Mesendoderm (in vitro differentiated cells): ENCODE results near the gene SLC8A1.

Experiments used
- DNase-seq: peaks from one replicate; pipeline ENCODE4 v3.0.0; 2013
- H2AK5ac ChIP-seq: 2 replicates; pipeline ENCODE4 v1.6.1; 2013; ENCODE audit warnings: low read length, inconsistent platforms
- H2BK120ac ChIP-seq: 2 replicates; pipeline ENCODE4 v1.6.1; 2013; ENCODE audit warnings: low read depth, mild to moderate bottlenecking, low read length, moderate library complexity, mixed read lengths
- H2BK15ac ChIP-seq: replicated peaks from 2 replicates; pipeline ENCODE4 v1.6.1; 2013; ENCODE audit warnings: low read depth, mild to moderate bottlenecking, moderate library complexity
- H2BK5ac ChIP-seq: 2 replicates; pipeline ENCODE4 v1.6.1; 2013; ENCODE audit warnings: low read length, inconsistent platforms
- H3K18ac ChIP-seq: 2 replicates; pipeline ENCODE4 v1.6.1; 2013; ENCODE audit warnings: mild to moderate bottlenecking, low read length, mixed read lengths
- H3K23ac ChIP-seq: one replicate; pipeline ENCODE4 v1.6.1; 2013; ENCODE audit warnings: low read length
- H3K27ac ChIP-seq: 2 replicates; pipeline ENCODE4 v1.5.1; 2013; ENCODE audit warnings: low read depth, mild to moderate bottlenecking, inconsistent platforms, low read length, moderate library complexity
- H3K27me3 ChIP-seq: 2 replicates; pipeline ENCODE4 v1.6.1; 2013; ENCODE audit warnings: low read length, control low read depth, mild to moderate bottlenecking, inconsistent platforms; ENCODE audit not compliant: insufficient read depth, poor library complexity
- H3K36me3 ChIP-seq: 2 replicates; pipeline ENCODE4 v1.6.1; 2013; ENCODE audit warnings: low read length, inconsistent platforms; ENCODE audit not compliant: control insufficient read depth, insufficient read depth
- H3K4ac ChIP-seq: one replicate; pipeline ENCODE4 v1.6.1; 2013; ENCODE audit warnings: low read depth, mild to moderate bottlenecking, low read length, moderate library complexity
- H3K4me1 ChIP-seq: 2 replicates; pipeline ENCODE4 v1.6.1; 2013; ENCODE audit warnings: low read depth, low read length, inconsistent platforms; ENCODE audit not compliant: control insufficient read depth
- H3K4me2 ChIP-seq: 2 replicates; pipeline ENCODE4 v1.6.1; 2013; ENCODE audit warnings: low read length
- H3K4me3 ChIP-seq: 2 replicates; pipeline ENCODE4 v1.5.1; 2013; ENCODE audit warnings: mild to moderate bottlenecking, low read length
- H3K56ac ChIP-seq: one replicate; pipeline ENCODE4 v1.6.1; 2013; ENCODE audit warnings: low read length
- H3K79me1 ChIP-seq: 2 replicates; pipeline ENCODE4 v1.6.1; 2013; ENCODE audit warnings: low read length, inconsistent platforms
- H3K79me2 ChIP-seq: 2 replicates; pipeline ENCODE4 v1.6.1; 2013; ENCODE audit warnings: mild to moderate bottlenecking, low read length; ENCODE audit not compliant: control insufficient read depth, insufficient read depth
- H3K9ac ChIP-seq: 2 replicates; pipeline ENCODE4 v1.6.1; 2013; ENCODE audit warnings: low read length, inconsistent platforms
- H4K5ac ChIP-seq: one replicate; pipeline ENCODE4 v1.6.1; 2013; ENCODE audit warnings: low read length
- H4K8ac ChIP-seq: one replicate; pipeline ENCODE4 v1.6.1; 2013; ENCODE audit warnings: low read depth, mild to moderate bottlenecking, control low read depth, low read length, moderate library complexity
- WGBS: extraction: QIAGEN DNeasy Blood & Tissue Kit; methylation state at CpG from one replicate; pipeline ENCODE4 v1.1.7; 2013; ENCODE audit warnings: low lambda C conversion rate, missing lambda C conversion rate; ENCODE audit not compliant: insufficient coverage; ENCODE audit errors: extremely low coverage; 5-methylcytosine and 5-hydroxymethylcytosine counted together

Gene SLC8A1

GRCh38 chr2:40480073-40480472 is 28.2 kb upstream of the SLC8A1 start:
- H4K5ac ChIP-seq = no peak overlapping the region
- H3K4ac ChIP-seq = no peak overlapping the region
- no peak overlapping the region for H3K27ac ChIP-seq
- H3K18ac ChIP-seq = no peak overlapping the region
- H3K23ac ChIP-seq = no peak overlapping the region
- H3K4me2 ChIP-seq = no peak overlapping the region
- no peak for DNase-seq
- H3K27me3 ChIP-seq = no peaks in the 10 kb centered on the region
- H2BK15ac ChIP-seq = no peak overlapping the region
- H3K79me2 ChIP-seq = no peaks in the 10 kb centered on the region
- H3K56ac ChIP-seq = no peak overlapping the region
- no peak overlapping the region for H2AK5ac ChIP-seq
- no peak overlapping the region for H4K8ac ChIP-seq
- H3K36me3 ChIP-seq = no peaks in the 10 kb centered on the region
- H3K4me1 ChIP-seq = no peaks in the 10 kb centered on the region
- H3K9ac ChIP-seq = no peak overlapping the region
- H3K79me1 ChIP-seq = no peaks in the 10 kb centered on the region
- H3K4me3 ChIP-seq = no peak overlapping the region
- no peak overlapping the region for H2BK120ac ChIP-seq
- no peak overlapping the region for H2BK5ac ChIP-seq

- Histone ChIP-seq H3K4me3 (no peak overlapping the region), H3K56ac (no peak overlapping the region), H3K27me3 (no peaks in the 10 kb centered on the region), H3K79me1 (no peaks in the 10 kb centered on the region), H3K36me3 (no peaks in the 10 kb centered on the region), H3K4me2 (no peak overlapping the region), H3K4me1 (no peaks in the 10 kb centered on the region), H3K27ac (no peak overlapping the region), H3K23ac (no peak overlapping the region), H3K18ac (no peak overlapping the region), H4K8ac (no peak overlapping the region), H3K9ac (no peak overlapping the region), H2BK5ac (no peak overlapping the region), H4K5ac (no peak overlapping the region), H2AK5ac (no peak overlapping the region), H3K79me2 (no peaks in the 10 kb centered on the region), H2BK15ac (no peak overlapping the region), H3K4ac (no peak overlapping the region), H2BK120ac (no peak overlapping the region)
- WGBS = 100% methylated on average over 1 of the region's 5 CpGs
- no peak for DNase-seq
Measured at GRCh38 chr2:40477361-40477760, 25.5 kb upstream of the SLC8A1 start.

DNA sequence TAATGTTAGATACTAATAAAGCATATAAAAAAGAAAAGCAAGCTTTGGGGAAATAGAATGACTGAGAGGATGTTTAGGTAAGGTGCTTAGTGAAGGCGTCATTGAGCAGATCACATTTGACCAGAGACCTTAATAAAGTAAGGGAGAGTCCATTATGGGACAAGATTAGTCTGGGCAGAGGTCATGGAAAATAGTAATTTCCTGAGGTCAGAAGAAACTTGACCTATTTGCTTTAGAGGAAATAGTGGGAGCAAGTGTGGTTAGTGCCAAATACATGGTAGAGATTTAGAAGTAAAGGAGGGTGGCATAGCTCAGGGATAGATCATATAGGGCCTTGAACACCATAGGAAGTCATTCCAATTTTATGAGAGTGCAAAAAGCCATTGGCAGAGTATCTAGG is 24.5 kb upstream of the SLC8A1 start:
- Histone ChIP-seq H4K8ac (no peak overlapping the region), H3K79me1 (no peaks in the 10 kb centered on the region), H4K5ac (no peak overlapping the region), H3K4ac (no peak overlapping the region), H3K27ac (no peak overlapping the region), H3K18ac (no peak overlapping the region), H2BK120ac (no peak overlapping the region), H3K79me2 (no peaks in the 10 kb centered on the region), H3K36me3 (no peaks in the 10 kb centered on the region), H3K9ac (no peak overlapping the region), H2AK5ac (no peak overlapping the region), H3K4me3 (no peak overlapping the region), H2BK15ac (no peak overlapping the region), H3K4me1 (no peaks in the 10 kb centered on the region), H3K4me2 (no peak overlapping the region), H3K27me3 (no peaks in the 10 kb centered on the region), H2BK5ac (no peak overlapping the region), H3K56ac (no peak overlapping the region), H3K23ac (no peak overlapping the region)
- no CpG with 5 or more reads among the region's 1 CpG for WGBS
- DNase-seq = no peak

DNA sequence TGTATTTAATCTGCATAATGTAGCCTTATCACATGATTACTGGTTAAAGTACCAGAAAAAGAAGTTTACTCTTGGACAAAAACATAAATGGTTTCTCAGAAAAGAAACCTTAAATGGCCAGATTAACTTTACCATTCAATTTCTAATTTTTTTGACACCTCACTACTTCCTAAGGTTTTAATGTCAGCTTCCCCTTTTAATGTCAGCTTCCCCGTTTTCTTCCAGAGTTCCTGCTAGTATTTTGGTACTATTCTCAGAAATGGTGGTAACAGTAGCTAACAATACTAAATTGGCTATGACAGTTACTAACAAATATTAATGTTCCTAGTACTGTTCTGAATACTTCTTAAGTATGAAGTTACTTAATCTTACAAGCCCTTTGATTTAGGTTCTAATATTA is 22.4 kb upstream of the SLC8A1 start:
- H3K4me3 ChIP-seq = no peak overlapping the region
- H3K9ac ChIP-seq = no peak overlapping the region
- no peak for DNase-seq
- no peak overlapping the region for H3K4me2 ChIP-seq
- H3K79me1 ChIP-seq = no peaks in the 10 kb centered on the region
- no peak overlapping the region for H4K5ac ChIP-seq
- no peaks in the 10 kb centered on the region for H3K4me1 ChIP-seq
- H2BK5ac ChIP-seq = no peak overlapping the region
- H3K27ac ChIP-seq = no peak overlapping the region
- H3K56ac ChIP-seq = no peak overlapping the region
- no peak overlapping the region for H4K8ac ChIP-seq
- H3K36me3 ChIP-seq = no peaks in the 10 kb centered on the region
- no peak overlapping the region for H3K23ac ChIP-seq
- H3K79me2 ChIP-seq = no peaks in the 10 kb centered on the region
- no peaks in the 10 kb centered on the region for H3K27me3 ChIP-seq
- no peak overlapping the region for H2BK15ac ChIP-seq
- no peak overlapping the region for H3K18ac ChIP-seq
- no peak overlapping the region for H3K4ac ChIP-seq
- H2AK5ac ChIP-seq = no peak overlapping the region
- no peak overlapping the region for H2BK120ac ChIP-seq
- WGBS = no CpG with 5 or more reads among the region's 1 CpG

DNA sequence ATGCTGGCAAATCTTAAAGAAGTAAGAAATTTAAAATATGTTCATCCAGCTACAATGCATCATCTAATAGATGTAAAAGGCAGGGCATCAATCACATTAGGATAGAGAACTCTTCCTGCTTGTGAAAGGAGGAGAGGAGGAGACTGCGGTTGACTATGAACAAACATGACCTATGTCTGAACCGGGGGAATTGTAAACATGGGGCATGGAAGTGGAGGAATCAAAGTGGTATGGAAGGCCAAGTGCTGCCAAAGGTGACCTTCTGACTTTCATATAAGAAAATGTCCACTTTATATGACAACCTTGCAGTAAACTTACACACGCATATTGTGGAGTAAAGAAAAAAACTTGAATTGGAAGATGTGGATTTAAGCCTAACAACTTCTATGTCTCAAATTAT is 20.0 kb upstream of the SLC8A1 start:
- H3K36me3 ChIP-seq = no peaks in the 10 kb centered on the region
- H3K18ac ChIP-seq = no peak overlapping the region
- H3K9ac ChIP-seq = no peak overlapping the region
- no peak overlapping the region for H3K56ac ChIP-seq
- H3K4me1 ChIP-seq = no peaks in the 10 kb centered on the region
- H4K5ac ChIP-seq = no peak overlapping the region
- no peak overlapping the region for H2BK5ac ChIP-seq
- no peak overlapping the region for H3K27ac ChIP-seq
- H3K4ac ChIP-seq = no peak overlapping the region
- no CpG with 5 or more reads among the region's 3 CpGs for WGBS
- DNase-seq = no peak
- no peaks in the 10 kb centered on the region for H3K79me2 ChIP-seq
- H4K8ac ChIP-seq = no peak overlapping the region
- H3K27me3 ChIP-seq = no peaks in the 10 kb centered on the region
- no peaks in the 10 kb centered on the region for H3K79me1 ChIP-seq
- H3K4me2 ChIP-seq = no peak overlapping the region
- no peak overlapping the region for H2BK120ac ChIP-seq
- H2AK5ac ChIP-seq = no peak overlapping the region
- no peak overlapping the region for H3K4me3 ChIP-seq
- no peak overlapping the region for H3K23ac ChIP-seq
- no peak overlapping the region for H2BK15ac ChIP-seq

- Histone ChIP-seq H3K4ac (no peak overlapping the region), H3K4me1 (no peaks in the 10 kb centered on the region), H3K9ac (no peak overlapping the region), H3K27me3 (no peaks in the 10 kb centered on the region), H3K18ac (no peak overlapping the region), H2BK5ac (no peak overlapping the region), H3K4me2 (no peak overlapping the region), H4K8ac (no peak overlapping the region), H3K27ac (no peak overlapping the region), H3K56ac (no peak overlapping the region), H2AK5ac (no peak overlapping the region), H2BK120ac (no peak overlapping the region), H3K79me2 (no peaks in the 10 kb centered on the region), H3K36me3 (no peaks in the 10 kb centered on the region), H3K4me3 (no peak overlapping the region), H3K23ac (no peak overlapping the region), H3K79me1 (no peaks in the 10 kb centered on the region), H4K5ac (no peak overlapping the region), H2BK15ac (no peak overlapping the region)
- no peak for DNase-seq
- no CpG with 5 or more reads among the region's 5 CpGs for WGBS
Measured at GRCh38 chr2:40470822-40471813, 19.2 kb upstream of the SLC8A1 start.
